ENCODE results near the gene OMP. TPM values are rescaled to one million over a fixed set of nuclear protein-coding genes. Genes with fewer than 3 reads are reported as not detected.
A peak's percentile ranks its signal among the peaks of the same experiment; 100 is the strongest.

The OMP gene
- total RNA-seq, 2 donors from 2014 or later = not detected

- DNase-seq (no peak), ATAC-seq (no peak)
- H3K4me1 ChIP-seq = peaks cover 47% of the 10 kb centered on the region
- intact Hi-C loops (cut with DNase I) = no loop called here
- no peaks in the 10 kb centered on the region for H3K27me3 ChIP-seq
- WGBS, 2 donors = 88% methylated on average over 15 of the region's 15 CpGs
- H3K9me3 ChIP-seq = no peaks in the 10 kb centered on the region
- H3K27ac ChIP-seq = peak overlapping the region in 2 of 4 donors; percentile 76 to 78
- no peaks in the 10 kb centered on the region for H3K36me3 ChIP-seq (replicated peaks in 1 of 2; ENCODE audit: insufficient read depth in 1 of 2, low read depth in 2 of 2)
- H3K4me3 ChIP-seq = no peak overlapping the region
- no peak for TF ChIP-seq POLR2A (IDR thresholded peaks at IDR 0.05)
- TF ChIP-seq CTCF (IDR thresholded peaks at IDR 0.05) = no peak
These were observed 30.7 kb upstream of the OMP start for GRCh38 chr11:77071671-77072605.

GRCh38 chr11:77072851-77073327 lies 29.8 kb upstream of the OMP start:
- peak overlapping the region; percentile 74 to 80 (median 77) for H3K27ac ChIP-seq
- ATAC-seq = no peak

GRCh38 chr11:77073328-77074001 lies 29.2 kb upstream of the OMP start:
- Histone ChIP-seq H3K27me3 (no peaks in the 10 kb centered on the region), H3K9me3 (no peaks in the 10 kb centered on the region), H3K27ac (peak overlapping the region; percentile 74 to 80 (median 77)), H3K36me3 (replicated peaks in 1 of 2; ENCODE audit: insufficient read depth in 1 of 2, low read depth in 2 of 2) (no peaks in the 10 kb centered on the region), H3K4me3 (no peak overlapping the region), H3K4me1 (peaks cover 32% of the 10 kb centered on the region)
- TF ChIP-seq CTCF (IDR thresholded peaks at IDR 0.05) = peak in 2 of 7 experiments; percentile 14 to 35
- TF ChIP-seq POLR2A (IDR thresholded peaks at IDR 0.05) = peak in 1 of 3 donors; percentile 37
- DNase-seq = peak; percentile 62 to 87 (median 70)
- WGBS, 2 donors = 48 to 61% methylated on average over 10 to 11 of the region's 11 CpGs
- ATAC-seq = peak; percentile 88
- intact Hi-C loops (cut with DNase I) = no loop called here

More at GRCh38 chr11:77072851-77073327, 29.8 kb upstream of the OMP start:
- Histone ChIP-seq H3K4me3 (no peak overlapping the region), H3K9me3 (no peaks in the 10 kb centered on the region), H3K4me1 (peaks cover 38% of the 10 kb centered on the region), H3K27me3 (no peaks in the 10 kb centered on the region), H3K36me3 (replicated peaks in 1 of 2; ENCODE audit: insufficient read depth in 1 of 2, low read depth in 2 of 2) (no peaks in the 10 kb centered on the region)
- no peak for DNase-seq
- TF ChIP-seq POLR2A (IDR thresholded peaks at IDR 0.05) = no peak
- TF ChIP-seq CTCF (IDR thresholded peaks at IDR 0.05) = no peak
- intact Hi-C loops (cut with DNase I) = no loop called here
- WGBS, 2 donors = 65 to 81% methylated on average over 7 to 8 of the region's 8 CpGs

GRCh38 chr11:77074205-77074604 lies 28.4 kb upstream of the OMP start:
- H3K27me3 ChIP-seq = no peaks in the 10 kb centered on the region
- H3K27ac ChIP-seq = peak overlapping the region; percentile 74 to 80 (median 77)
- intact Hi-C loops (cut with DNase I) = no loop called here
- no peak for TF ChIP-seq CTCF (IDR thresholded peaks at IDR 0.05)
- no peak for TF ChIP-seq POLR2A (IDR thresholded peaks at IDR 0.05)
- H3K4me1 ChIP-seq = peaks cover 30% of the 10 kb centered on the region
- no peak overlapping the region for H3K4me3 ChIP-seq
- H3K36me3 ChIP-seq (replicated peaks in 1 of 2; ENCODE audit: insufficient read depth in 1 of 2, low read depth in 2 of 2) = no peaks in the 10 kb centered on the region
- H3K9me3 ChIP-seq = no peaks in the 10 kb centered on the region
- DNase-seq (peak in 3 of 4 donors; percentile 40 to 55 (median 53)), ATAC-seq (peak; percentile 28)
- WGBS, 2 donors = 61 to 68% methylated on average over 5 of the region's 5 CpGs

Data from body of pancreas (tissue), 4 donors.